HepG2 (cell line): ENCODE data around the gene ZFYVE28. TPM values are rescaled to one million over a fixed set of nuclear protein-coding genes. Genes with fewer than 3 reads are reported as not detected.

Experiments used
- ATAC-seq: fragments of 200-7000 bp; cut with Tn5 transposase; 3 replicates; pipeline ENCODE4 v1.9.1; 2020; ENCODE audit warnings: mild to moderate bottlenecking, moderate library complexity
- BruUV-seq: library from RNA; stranded (reverse); fragments of 400-500 nt; replicated peaks from 2 replicates; lab custom pipeline; 2021; lab: Mats Ljungman, UMichigan
- CTCF ChIA-PET: fragments of 300-600 bp; formaldehyde crosslinking; extraction: SDS; loops from one replicate; lab custom pipeline; 2021; ENCODE audit warnings: low total read pairs, inconsistent platforms, low intra/inter-chr PET ratio; lab: Yijun Ruan, JAX
- POLR2A ChIA-PET: fragments of 350-600 bp; sonication (Branson Sonifier 250); formaldehyde crosslinking; loops from one replicate; lab custom pipeline; 2020; ENCODE audit warnings: antibody characterized with exemption, inconsistent platforms; lab: Yijun Ruan, JAX
- DNase-seq: peaks from one replicate; pipeline ENCODE4 v3.0.0-alpha.2; 2015; ENCODE audit warnings: low spot score
- FAIRE-seq: peaks from 3 replicates; lab custom pipeline; 2011; peaks lifted over from hg19 to GRCh38; lab: Jason Lieb, UNC
- H2AFZ ChIP-seq: one replicate; pipeline ENCODE4 v1.6.1; 2011; ENCODE audit warnings: low read length, inconsistent platforms
- H3K27ac ChIP-seq: fragments of 300-600 bp; 3 replicates; pipeline ENCODE4 v1.8.0; 2011; ENCODE audit warnings: mixed run types, mild to moderate bottlenecking, mixed read lengths, low read length, inconsistent platforms; ENCODE audit not compliant: insufficient read depth; ENCODE audit errors: extremely low read length
- H3K27me3 ChIP-seq, 2 experiments: fragments of 200-600 bp in 1 of 2; 2 replicates in 1 of 2; 3 replicates in 1 of 2; pipeline versions ENCODE4 v1.6.0 to v1.8.0; 2011; ENCODE audit warnings: low read length in 2 of 2, mild to moderate bottlenecking in 2 of 2, moderate library complexity in 2 of 2, inconsistent platforms in 1 of 2; ENCODE audit not compliant: insufficient read depth in 2 of 2, control insufficient read depth in 1 of 2
- H3K36me3 ChIP-seq, 2 experiments: fragments of 200-600 bp in 1 of 2; replicated peaks in 1 of 2; 2 replicates in 1 of 2; 3 replicates in 1 of 2; pipeline versions ENCODE4 v1.5.1 to v1.8.0; 2011; ENCODE audit warnings: low read length in 2 of 2, inconsistent platforms in 1 of 2; ENCODE audit not compliant: insufficient read depth in 2 of 2, control insufficient read depth in 1 of 2
- H3K4me1 ChIP-seq: 2 replicates; pipeline ENCODE4 v1.5.1; 2012; ENCODE audit warnings: low read length, inconsistent platforms; ENCODE audit not compliant: insufficient read depth
- H3K4me2 ChIP-seq: 2 replicates; pipeline ENCODE4 v1.6.0; 2011; ENCODE audit warnings: low read depth, low read length, inconsistent platforms
- H3K4me3 ChIP-seq, 3 experiments: fragments of 200-600 bp in 1 of 3; sonication (generic), shearing (Covaris generic) in 1 of 3; replicated peaks in 1 of 3; 2 replicates each; pipeline ENCODE4 v1.5.1; 2011 to 2016; ENCODE audit warnings: low read length in 3 of 3, inconsistent platforms in 2 of 3, low read depth in 2 of 3, mild to moderate bottlenecking in 2 of 3, control low read depth in 1 of 3, mixed read lengths in 1 of 3; ENCODE audit not compliant: insufficient read depth in 1 of 3
- H3K79me2 ChIP-seq: one replicate; pipeline ENCODE4 v1.6.1; 2011; ENCODE audit warnings: low read length, inconsistent platforms; ENCODE audit not compliant: insufficient read depth
- H3K9ac ChIP-seq: 2 replicates; pipeline ENCODE4 v1.6.0; 2011; ENCODE audit warnings: mild to moderate bottlenecking, low read depth, low read length, inconsistent platforms; ENCODE audit not compliant: insufficient read depth
- H3K9me3 ChIP-seq: 2 replicates; pipeline ENCODE4 v1.5.1; 2012; ENCODE audit warnings: mild to moderate bottlenecking, low read length
- H4K20me1 ChIP-seq: 2 replicates; pipeline ENCODE4 v1.6.0; 2011; ENCODE audit warnings: inconsistent platforms, mild to moderate bottlenecking, low read length, moderate library complexity; ENCODE audit not compliant: insufficient read depth
- ADNP ChIP-seq: sonication (generic); formaldehyde crosslinking; IDR thresholded peaks from 2 replicates; pipeline ENCODE4 v1.4.0; 2020; ENCODE audit warnings: missing genetic modification reagents
- HOXA9 ChIP-seq: sonication (generic); formaldehyde crosslinking; IDR thresholded peaks from 2 replicates; pipeline ENCODE4 v1.8.1; 2022; ENCODE audit warnings: missing genetic modification reagents, mild to moderate bottlenecking, moderate library complexity, borderline replicate concordance
- IRF1 ChIP-seq: sonication (generic); formaldehyde crosslinking; IDR thresholded peaks from 2 replicates; pipeline ENCODE4 v1.4.0; 2020; ENCODE audit warnings: low read depth, mild to moderate bottlenecking, missing genetic modification reagents
- IRX3 ChIP-seq: sonication (generic); formaldehyde crosslinking; IDR thresholded peaks from 2 replicates; pipeline ENCODE4 v1.8.1; 2023; ENCODE audit warnings: mild to moderate bottlenecking, low read depth, missing genetic modification reagents, borderline replicate concordance
- PRDM10 ChIP-seq: sonication (generic); formaldehyde crosslinking; IDR thresholded peaks from 2 replicates; pipeline ENCODE4 v1.4.0; 2020; ENCODE audit warnings: low read depth, missing genetic modification reagents
- RXRB ChIP-seq: IDR thresholded peaks from 2 replicates; pipeline ENCODE4 v1.6.1; 2016; ENCODE audit warnings: borderline replicate concordance, missing genetic modification reagents, missing compliant biosample characterization
- ZBTB42 ChIP-seq: sonication (generic); formaldehyde crosslinking; IDR thresholded peaks from 2 replicates; pipeline ENCODE4 v1.5.0; 2020; ENCODE audit warnings: mild to moderate bottlenecking, missing genetic modification reagents
- ZNF234 ChIP-seq: sonication (generic); formaldehyde crosslinking; conservative IDR thresholded peaks from 2 replicates; pipeline ENCODE4 v1.5.1; 2020; ENCODE audit warnings: mild to moderate bottlenecking, missing genetic modification reagents
- WGBS: methylation state at CpG from one replicate; pipeline ENCODE4 v1.1.6; 2017; ENCODE audit warnings: low lambda C conversion rate; 5-methylcytosine and 5-hydroxymethylcytosine counted together
- in situ Hi-C: cut with HindIII; loops from 2 replicates; pipeline ENCODE4 v1.10.0; 2017; ENCODE audit warnings: low pct_unique_long_range_greater_than_20kb; ENCODE audit not compliant: extremely low pct_ligation_motif_present
- intact Hi-C: fragments of 100-400 bp; cut with micrococcal nuclease; formaldehyde crosslinking; loops from one replicate; pipeline ENCODE4 v1.10.0; 2022; ENCODE audit not compliant: unreplicated experiment
- polyA plus RNA-seq, 8 experiments: library from polyadenylated mRNA; depleted of rRNA in 3 of 8; stranded (reverse) in 7 of 8; unstranded in 1 of 8; fragments of >200 nt; fragmentation: Illumina TruSeq in 4 of 8; extraction: Trizol in 4 of 8; gene quantifications; 2 replicates each; pipeline versions ENCODE4 v1.2.1 to v1.2.3, GENCODE V29; 2011 to 2016; ENCODE audit warnings: low read depth in 4 of 8, missing spikeins in 1 of 8, mixed read lengths in 1 of 8; ENCODE audit not compliant: insufficient read depth in 1 of 8
- total RNA-seq, 5 experiments: library from RNA; depleted of rRNA; stranded (reverse); fragments of >200 nt; fragmentation: Illumina TruSeq; extraction: Trizol; gene quantifications; 2 replicates each; pipeline ENCODE4 v1.2.3, GENCODE V29; 2016; ENCODE audit warnings: low read depth in 1 of 5

Gene ZFYVE28
- total and polyA plus RNA-seq, 2 of the 13 experiments (the other 11 are each of a cell fraction or from before 2014, with no cell fraction given), result 0.12 to 0.22 TPM

GRCh38 chr4:2236944-2237666, 181.3 kb downstream of the ZFYVE28 start:
- 72% methylated on average over 3 of the region's 3 CpGs for WGBS
- no TSS peak for BruUV-seq
- FAIRE-seq (no peak), ATAC-seq (no peak), DNase-seq (no peak)
- H3K4me3 ChIP-seq, result no peak overlapping the region
- H3K27me3 ChIP-seq, result no peaks in the 10 kb centered on the region
- no peak overlapping the region for H2AFZ ChIP-seq
- H3K9ac ChIP-seq, result no peak overlapping the region
- POLR2A ChIA-PET, result no interaction called here
- H3K4me1 ChIP-seq, result peaks cover 36% of the 10 kb centered on the region
- 0 out of 2 replicates have a peak, but pooled peaks cover 2% of the 10 kb centered on the region for H4K20me1 ChIP-seq
- intact Hi-C loops, result no loop called here
- no peak overlapping the region for H3K4me2 ChIP-seq
- H3K9me3 ChIP-seq, result no peaks in the 10 kb centered on the region
- TF ChIP-seq ZBTB42 (CRISPR knock-in tag) (no peak), ADNP (CRISPR knock-in tag) (no peak), IRX3 (CRISPR knock-in tag) (no peak), RXRB (CRISPR knock-in tag) (no peak), HOXA9 (CRISPR knock-in tag) (no peak), PRDM10 (CRISPR knock-in tag) (no peak), IRF1 (CRISPR knock-in tag) (no peak), ZNF234 (no peak)
- no peak overlapping the region for H3K27ac ChIP-seq
- peaks cover 4 to 22% of the 10 kb centered on the region in 2 experiments; a peak in 4 of 5 replicates for H3K36me3 ChIP-seq
- H3K79me2 ChIP-seq, result peaks cover 43% of the 10 kb centered on the region
- CTCF ChIA-PET, result no interaction called here
- in situ Hi-C loops, result no loop called here
